ENCODE data around the gene LSM12.
"Not testable (repeated sequence)": the region's sequence is repeated elsewhere in the genome, so short reads cannot be mapped to it uniquely, and the experiment has no call there.

The LSM12 gene

DNA sequence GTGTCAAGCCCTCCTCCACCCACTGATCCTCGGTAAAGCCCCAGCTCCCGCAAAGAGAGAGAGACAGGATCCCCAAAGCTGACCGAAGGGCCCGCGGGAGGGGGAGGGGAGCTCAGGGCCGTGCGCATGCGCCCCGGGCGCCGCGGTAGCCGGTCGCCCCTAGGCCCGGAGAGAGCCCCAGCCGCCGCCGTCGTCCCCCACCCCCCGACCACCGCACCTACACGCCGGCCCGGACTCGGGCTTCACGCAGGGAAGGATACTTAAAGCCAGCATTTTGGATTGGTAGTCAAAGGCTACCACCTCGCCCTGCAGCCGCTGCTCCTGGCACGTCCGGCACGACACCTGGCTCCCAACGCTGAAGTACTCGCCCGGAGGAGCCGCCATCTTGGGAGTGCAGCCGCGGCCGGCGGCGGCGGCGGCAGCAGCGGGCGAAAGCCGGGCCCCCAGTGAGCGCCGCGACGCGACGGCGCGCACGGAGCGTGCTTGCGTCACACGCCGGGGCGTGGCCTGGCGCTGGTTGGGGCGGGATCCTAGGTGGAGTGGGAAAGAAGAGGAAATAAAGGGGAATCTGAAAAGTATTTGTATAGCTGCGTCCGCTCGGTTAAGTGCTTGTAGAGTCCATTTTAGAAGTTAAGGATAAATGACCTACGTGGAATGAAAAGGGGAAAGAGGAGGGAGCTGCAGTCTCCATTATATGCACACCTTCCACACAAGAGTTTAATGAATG is at the start of gene LSM12:
Gene LSM12, minus strand, starts transcription at position 468 of the 727 bp plus-strand sequence. Its CDS starts 84 bp downstream, at position 384.
- peak; percentile 88 to 98 for DNase-seq

DNA sequence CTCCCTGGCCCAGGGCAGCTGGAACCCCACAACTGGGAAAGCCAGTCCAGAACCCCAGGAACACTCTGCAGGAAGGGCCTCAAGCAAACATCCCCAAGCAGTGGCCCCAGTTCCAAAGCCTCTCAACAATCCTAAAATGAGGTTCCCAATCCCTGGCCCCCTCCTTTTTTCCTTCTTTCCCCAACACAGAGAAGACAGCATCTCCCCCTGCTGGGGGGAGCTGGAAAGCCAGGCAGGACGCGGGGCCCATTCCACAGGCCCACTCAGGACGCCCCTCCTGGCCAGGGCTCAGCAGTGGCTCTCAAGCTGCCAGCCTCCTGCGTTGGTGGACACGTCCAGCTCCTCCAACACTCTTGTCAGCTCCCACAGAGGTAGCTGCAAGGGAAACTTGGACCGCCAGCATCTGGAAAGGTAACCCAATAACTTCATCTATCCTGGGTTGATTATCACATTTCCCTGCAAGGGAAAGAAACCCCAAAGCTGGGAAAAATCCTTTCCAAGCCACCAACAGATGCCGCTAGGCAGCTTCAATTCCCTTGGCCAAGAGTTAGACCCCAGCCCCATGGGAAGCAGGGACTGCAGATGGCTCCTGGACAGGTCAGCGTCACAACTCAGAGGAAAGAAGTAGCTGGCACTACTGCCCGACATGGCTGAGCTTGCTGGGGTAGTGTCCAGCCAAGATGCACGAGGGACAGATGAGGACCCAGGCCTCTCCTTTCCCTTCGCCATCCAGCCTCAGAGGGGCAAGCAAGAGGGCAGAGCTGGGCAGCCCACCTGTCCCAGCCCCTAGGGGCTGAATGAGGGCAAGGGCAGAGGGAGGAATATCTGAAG is 49.3 kb upstream of the LSM12 start:
- DNase-seq = peak in 1 of 2 donors; percentile 56

DNA sequence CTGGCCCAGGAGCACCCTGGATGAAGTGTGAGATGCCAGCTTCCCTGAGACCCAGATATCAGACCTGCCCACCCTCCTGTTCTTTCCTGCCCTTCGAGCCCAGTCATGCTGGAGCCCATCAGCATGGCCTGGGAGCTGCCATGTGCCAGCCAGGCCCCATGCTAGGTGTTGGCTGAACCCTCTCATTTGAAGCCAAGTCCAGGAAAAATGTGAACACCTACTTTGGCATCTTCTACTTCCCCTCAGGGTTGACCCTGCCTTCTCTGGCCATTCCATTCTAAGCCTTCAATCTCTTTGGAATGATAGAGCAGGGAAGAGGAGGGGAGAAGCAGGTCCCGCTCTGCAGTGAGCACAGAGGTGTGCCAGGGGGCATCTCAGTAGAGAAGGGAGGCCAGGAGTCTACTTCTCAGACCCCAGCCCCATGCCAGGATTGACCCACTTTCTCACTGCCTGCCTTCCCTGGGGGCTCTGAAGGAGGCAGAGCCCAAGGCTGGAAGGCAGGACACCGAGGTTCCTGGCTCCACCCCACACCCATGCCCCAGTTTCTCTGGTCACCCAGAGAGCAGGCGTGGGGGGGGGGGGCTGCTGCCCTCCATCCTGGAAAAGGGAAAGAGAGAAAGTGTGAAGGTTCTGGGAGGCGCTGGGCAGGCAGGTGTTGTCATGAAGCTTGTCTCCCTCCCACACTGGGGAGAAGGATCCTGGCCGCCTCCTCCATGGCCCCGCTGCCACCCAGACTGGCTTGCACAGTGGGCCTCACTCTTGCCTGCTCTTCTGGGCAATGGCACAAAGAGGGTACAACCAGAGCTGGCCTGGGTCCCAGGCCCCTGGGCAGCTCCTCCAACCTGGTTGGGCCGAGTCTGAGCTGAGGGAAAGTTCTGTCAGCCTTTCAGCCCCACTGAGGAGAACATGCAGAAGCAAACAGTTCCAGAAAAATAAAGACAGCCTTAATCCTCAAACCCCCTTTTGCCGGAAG is 47.7 kb upstream of the LSM12 start:
- no peak for DNase-seq

DNA sequence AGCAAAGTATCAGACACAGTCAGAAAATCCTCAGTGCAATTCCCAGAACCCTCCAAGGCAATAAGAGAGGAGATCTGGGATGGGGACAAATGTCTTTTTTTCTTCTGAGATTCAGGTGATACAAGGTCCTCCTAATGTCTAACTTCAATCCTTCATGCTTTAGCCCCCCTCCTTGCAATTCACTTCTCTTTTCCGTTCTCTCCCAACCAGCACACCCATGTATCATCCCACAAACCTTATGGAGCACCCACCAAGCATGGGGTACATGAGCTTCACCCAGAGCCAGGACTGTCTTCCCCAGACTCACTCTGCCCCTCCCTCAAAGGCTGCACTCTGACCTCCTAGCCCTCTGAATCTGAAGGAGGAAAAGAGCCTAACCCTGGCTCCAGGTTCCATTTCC is 46.9 kb upstream of the LSM12 start:
- no peak for DNase-seq

GRCh38 chr17:44112284-44113280 is 46.1 kb upstream of the LSM12 start:
- DNase-seq = no peak

DNA sequence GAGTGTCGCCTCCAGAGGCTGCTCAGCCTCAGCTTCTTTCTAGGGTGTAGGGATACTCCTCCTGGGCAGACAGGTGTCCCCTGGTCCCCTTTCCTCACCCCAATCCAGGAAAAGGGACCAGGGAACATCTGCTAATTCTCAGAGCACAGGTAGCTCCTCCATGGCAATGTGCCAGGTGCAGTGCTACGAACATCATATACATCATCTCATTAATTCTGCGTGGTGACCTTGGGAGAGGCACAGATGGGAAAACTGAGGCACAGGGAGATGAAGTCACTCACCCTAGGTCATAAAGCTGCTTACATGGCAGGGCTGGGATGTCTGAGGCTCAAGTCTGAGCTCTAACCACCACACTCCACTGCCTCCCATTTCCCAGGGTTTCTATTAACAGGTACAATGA is 45.3 kb upstream of the LSM12 start:
- no peak for DNase-seq

DNA sequence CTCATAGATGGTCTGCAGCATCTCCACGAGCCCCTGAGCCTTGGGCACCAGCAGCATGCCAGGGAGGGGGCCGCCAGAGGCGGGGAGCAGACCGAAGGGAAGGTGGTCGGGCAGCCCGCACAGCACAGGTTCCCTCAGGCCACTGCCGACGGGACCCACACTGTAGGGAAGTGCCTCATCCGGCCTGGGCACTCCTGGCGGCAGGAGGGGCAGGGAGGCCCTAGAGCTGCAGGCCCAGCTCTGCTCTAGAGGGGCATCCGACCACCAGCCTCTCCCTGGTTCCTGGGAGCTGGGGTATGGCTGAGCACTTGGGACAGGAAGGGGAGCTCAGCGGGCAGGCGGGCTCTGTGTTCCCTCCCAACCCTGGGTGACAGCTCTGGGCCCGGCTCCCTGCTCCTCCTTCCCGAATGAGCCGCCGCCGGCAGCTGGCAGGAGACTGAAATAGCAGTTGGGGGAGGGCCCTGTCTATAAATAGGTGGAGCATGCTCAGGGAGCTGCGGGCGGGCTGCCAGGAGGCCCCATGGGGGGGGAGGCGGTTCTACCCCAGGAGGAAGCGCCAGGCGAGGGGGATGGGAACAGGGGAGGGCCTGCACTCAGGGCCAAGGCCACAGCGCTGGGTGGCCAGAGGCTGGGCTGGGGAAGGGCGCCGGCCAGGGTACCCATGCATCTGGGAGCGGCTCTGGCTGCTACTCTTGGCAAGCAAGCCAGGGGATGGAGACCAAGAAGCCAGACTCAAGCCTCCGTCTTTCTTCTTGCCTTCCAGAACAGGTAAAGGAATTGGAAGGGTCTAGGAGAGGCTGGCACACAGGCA is 44.6 kb upstream of the LSM12 start:
- DNase-seq = peak; percentile 69 to 71

- DNase-seq = no peak
These were observed 43.7 kb upstream of the LSM12 start for GRCh38 chr17:44110011-44110686.

DNA sequence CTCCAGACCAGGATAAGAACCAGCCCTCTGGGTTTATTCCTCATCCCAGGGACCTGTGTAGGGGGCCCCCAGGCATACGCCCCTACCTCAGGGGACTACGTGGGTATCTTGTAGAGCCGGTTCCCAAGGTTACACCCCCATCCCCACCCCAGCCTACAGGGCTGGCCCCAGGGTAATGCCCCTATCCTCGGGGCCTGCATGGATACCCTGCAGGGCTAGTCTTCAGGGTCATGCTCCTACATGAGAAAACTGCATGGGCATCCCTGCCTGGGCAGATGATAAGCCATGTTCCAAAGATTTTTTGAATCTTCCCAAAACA is 42.8 kb upstream of the LSM12 start:
- no peak for DNase-seq

DNA sequence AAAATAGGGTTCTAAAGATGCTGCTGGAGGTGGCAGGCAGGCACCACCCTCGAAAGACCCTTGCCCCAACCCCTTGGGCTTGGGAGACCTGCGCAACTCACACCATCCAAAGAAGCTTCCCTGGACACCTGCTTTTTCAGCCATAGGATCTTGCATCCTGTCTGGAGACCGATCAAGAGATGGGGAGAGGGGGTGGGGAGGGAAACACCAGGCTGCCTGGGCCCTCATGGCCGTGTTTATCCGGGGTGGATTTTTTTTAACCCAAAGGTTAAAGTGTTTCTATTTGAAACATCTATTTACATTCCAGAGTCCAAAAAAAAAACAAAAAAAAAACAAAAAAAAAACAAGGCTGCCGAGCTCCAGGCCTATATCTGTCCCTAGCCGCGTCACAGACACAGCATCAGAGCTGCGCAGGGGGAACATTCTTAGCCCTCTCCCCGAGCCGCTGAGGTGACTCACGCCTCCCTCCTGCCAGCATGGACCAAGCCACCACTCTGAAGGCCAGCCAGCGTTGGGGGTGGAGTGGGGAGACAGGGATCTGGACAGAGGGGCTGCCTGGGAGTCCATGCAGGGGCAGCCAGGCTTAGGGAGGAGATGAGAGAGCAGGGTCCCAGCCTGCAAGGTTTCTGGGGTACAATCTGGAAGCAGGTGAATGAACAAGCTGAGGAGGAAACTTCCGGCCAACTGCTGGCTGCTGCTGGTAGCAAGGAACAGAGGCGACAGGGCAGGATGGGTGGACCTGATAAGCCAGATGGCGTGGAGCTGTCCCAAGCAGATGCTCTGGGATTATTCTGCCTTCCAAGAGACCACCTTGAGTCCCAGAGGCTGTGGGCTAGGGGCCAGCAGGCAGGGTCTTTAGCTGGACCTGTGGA is 42.2 kb upstream of the LSM12 start:
- no peak for DNase-seq

GRCh38 chr17:44106801-44107200 is 40.3 kb upstream of the LSM12 start:
- no peak for DNase-seq

GRCh38 chr17:44105941-44106340 is 39.5 kb upstream of the LSM12 start:
- no peak for DNase-seq

DNA sequence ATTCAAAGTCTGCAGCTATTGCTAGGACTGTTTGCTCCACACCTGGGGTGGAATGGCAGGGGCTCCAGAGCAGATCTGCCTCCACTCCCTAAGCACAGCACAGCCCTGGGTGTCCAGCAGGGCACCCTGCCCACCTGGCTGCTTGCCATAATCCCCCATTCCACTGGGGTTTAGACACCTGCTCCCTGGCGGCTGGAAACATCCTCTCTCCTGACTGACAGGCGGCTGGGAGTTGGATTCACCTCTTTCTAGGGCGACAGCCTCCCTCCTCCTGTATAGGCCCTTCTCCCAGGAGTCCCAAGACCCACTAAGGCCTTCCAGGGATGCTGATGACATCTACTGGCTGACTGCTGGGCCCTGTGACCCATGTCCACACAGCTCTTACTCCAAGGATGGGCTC is 39.0 kb upstream of the LSM12 start:
- DNase-seq = no peak

DNA sequence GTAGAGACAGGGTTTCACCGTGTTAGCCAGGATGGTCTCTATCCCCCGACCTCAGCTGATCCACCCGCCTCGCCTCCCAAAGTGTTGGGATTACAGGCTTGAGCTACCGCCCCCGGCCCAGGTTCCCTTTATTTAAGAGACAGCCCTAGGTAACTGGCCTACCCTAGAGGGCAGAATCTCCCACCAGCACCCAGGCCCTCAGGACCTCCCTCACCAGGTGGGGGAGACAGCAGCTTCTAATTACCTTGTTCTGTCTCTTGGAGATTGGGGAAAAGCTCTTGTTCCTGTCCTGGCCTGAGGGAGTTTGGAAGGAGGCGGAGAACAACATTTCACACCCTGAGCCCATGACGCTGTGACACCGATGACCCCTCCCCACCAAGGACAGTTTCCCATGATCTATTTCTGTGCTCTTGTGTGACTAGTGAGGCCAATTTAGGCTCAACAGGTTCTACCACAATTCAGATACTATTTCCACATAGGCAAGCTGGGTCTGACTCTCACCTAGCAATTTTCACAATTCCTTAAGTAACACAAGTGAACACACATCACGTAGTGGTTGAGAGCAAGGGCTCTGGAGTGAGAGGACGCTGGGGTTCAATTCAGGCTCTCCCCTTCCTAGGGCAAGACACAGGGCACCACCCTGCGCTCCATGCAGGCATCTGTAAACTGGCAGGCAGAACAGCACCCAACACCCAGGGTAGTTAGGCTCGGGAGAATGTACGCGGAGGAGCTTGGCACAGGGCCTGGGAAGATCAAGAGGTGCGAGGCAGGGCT is 36.6 kb upstream of the LSM12 start:
- DNase-seq = no peak

DNA sequence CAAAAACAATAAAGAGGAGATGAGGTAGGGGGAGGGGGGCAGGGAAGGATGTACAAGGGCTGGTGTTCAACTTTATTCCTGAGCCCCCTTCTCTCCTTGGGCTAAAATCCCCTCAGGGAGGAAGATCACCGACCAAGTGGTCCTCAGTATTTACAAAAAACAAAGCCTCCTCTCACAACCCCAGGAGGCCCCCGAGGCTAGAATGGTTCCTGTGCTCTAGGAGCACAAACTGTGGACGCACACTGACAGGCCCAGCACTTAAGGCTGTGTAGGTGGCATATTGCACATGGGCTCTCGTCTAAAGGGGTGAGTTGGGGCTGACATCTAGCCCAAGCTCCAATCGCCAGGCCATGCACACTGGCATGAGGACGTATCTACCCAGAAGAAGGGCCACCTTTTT is 35.4 kb upstream of the LSM12 start:
- DNase-seq = not testable (repeated sequence)

GRCh38 chr17:44097110-44097958 is 30.9 kb upstream of the LSM12 start:
- no peak for DNase-seq

Data from inflammatory macrophage treated with lipopolysaccharide for 1 hour (primary cell).